HepG2 (cell line): ENCODE measurements around the gene PKNOX2. TPM values are rescaled to one million over a fixed set of nuclear protein-coding genes. Genes with fewer than 3 reads are reported as not detected.

Source experiments
- ATAC-seq: fragments of 200-7000 bp; cut with Tn5 transposase; 3 replicates; pipeline ENCODE4 v1.9.1; 2020; ENCODE audit warnings: mild to moderate bottlenecking, moderate library complexity
- BruUV-seq: library from RNA; stranded (reverse); fragments of 400-500 nt; replicated peaks from 2 replicates; lab custom pipeline; 2021; lab: Mats Ljungman, UMichigan
- CTCF ChIA-PET: fragments of 300-600 bp; formaldehyde crosslinking; extraction: SDS; loops from one replicate; lab custom pipeline; 2021; ENCODE audit warnings: low total read pairs, inconsistent platforms, low intra/inter-chr PET ratio; lab: Yijun Ruan, JAX
- POLR2A ChIA-PET: fragments of 350-600 bp; sonication (Branson Sonifier 250); formaldehyde crosslinking; loops from one replicate; lab custom pipeline; 2020; ENCODE audit warnings: antibody characterized with exemption, inconsistent platforms; lab: Yijun Ruan, JAX
- DNase-seq: peaks from one replicate; pipeline ENCODE4 v3.0.0-alpha.2; 2015; ENCODE audit warnings: low spot score
- FAIRE-seq: peaks from 3 replicates; lab custom pipeline; 2011; peaks lifted over from hg19 to GRCh38; lab: Jason Lieb, UNC
- H2AFZ ChIP-seq: one replicate; pipeline ENCODE4 v1.6.1; 2011; ENCODE audit warnings: low read length, inconsistent platforms
- H3K27ac ChIP-seq: fragments of 300-600 bp; 3 replicates; pipeline ENCODE4 v1.8.0; 2011; ENCODE audit warnings: mixed run types, mild to moderate bottlenecking, mixed read lengths, low read length, inconsistent platforms; ENCODE audit not compliant: insufficient read depth; ENCODE audit errors: extremely low read length
- H3K27me3 ChIP-seq, 2 experiments: fragments of 200-600 bp in 1 of 2; 2 replicates in 1 of 2; 3 replicates in 1 of 2; pipeline versions ENCODE4 v1.6.0 to v1.8.0; 2011; ENCODE audit warnings: low read length in 2 of 2, mild to moderate bottlenecking in 2 of 2, moderate library complexity in 2 of 2, inconsistent platforms in 1 of 2; ENCODE audit not compliant: insufficient read depth in 2 of 2, control insufficient read depth in 1 of 2
- H3K36me3 ChIP-seq, 2 experiments: fragments of 200-600 bp in 1 of 2; replicated peaks in 1 of 2; 2 replicates in 1 of 2; 3 replicates in 1 of 2; pipeline versions ENCODE4 v1.5.1 to v1.8.0; 2011; ENCODE audit warnings: low read length in 2 of 2, inconsistent platforms in 1 of 2; ENCODE audit not compliant: insufficient read depth in 2 of 2, control insufficient read depth in 1 of 2
- H3K4me1 ChIP-seq: 2 replicates; pipeline ENCODE4 v1.5.1; 2012; ENCODE audit warnings: low read length, inconsistent platforms; ENCODE audit not compliant: insufficient read depth
- H3K4me2 ChIP-seq: 2 replicates; pipeline ENCODE4 v1.6.0; 2011; ENCODE audit warnings: low read depth, low read length, inconsistent platforms
- H3K4me3 ChIP-seq, 3 experiments: fragments of 200-600 bp in 1 of 3; sonication (generic), shearing (Covaris generic) in 1 of 3; replicated peaks in 1 of 3; 2 replicates each; pipeline ENCODE4 v1.5.1; 2011 to 2016; ENCODE audit warnings: low read length in 3 of 3, inconsistent platforms in 2 of 3, low read depth in 2 of 3, mild to moderate bottlenecking in 2 of 3, control low read depth in 1 of 3, mixed read lengths in 1 of 3; ENCODE audit not compliant: insufficient read depth in 1 of 3
- H3K79me2 ChIP-seq: one replicate; pipeline ENCODE4 v1.6.1; 2011; ENCODE audit warnings: low read length, inconsistent platforms; ENCODE audit not compliant: insufficient read depth
- H3K9ac ChIP-seq: 2 replicates; pipeline ENCODE4 v1.6.0; 2011; ENCODE audit warnings: mild to moderate bottlenecking, low read depth, low read length, inconsistent platforms; ENCODE audit not compliant: insufficient read depth
- H3K9me3 ChIP-seq: 2 replicates; pipeline ENCODE4 v1.5.1; 2012; ENCODE audit warnings: mild to moderate bottlenecking, low read length
- H4K20me1 ChIP-seq: 2 replicates; pipeline ENCODE4 v1.6.0; 2011; ENCODE audit warnings: inconsistent platforms, mild to moderate bottlenecking, low read length, moderate library complexity; ENCODE audit not compliant: insufficient read depth
- ARID5B ChIP-seq: IDR thresholded peaks from 2 replicates; pipeline ENCODE4 v1.4.0; 2020; ENCODE audit warnings: mild to moderate bottlenecking, missing genetic modification reagents
- ARNT ChIP-seq: fragments of 450-650 bp; IDR thresholded peaks from 2 replicates; pipeline ENCODE4 v1.6.1; 2017
- EEA1 ChIP-seq: sonication (generic); formaldehyde crosslinking; IDR thresholded peaks from 2 replicates; pipeline ENCODE4 v1.5.1; 2020; ENCODE audit warnings: mild to moderate bottlenecking, missing genetic modification reagents, borderline replicate concordance
- LCORL ChIP-seq, 2 experiments: fragments of 450-650 bp in 1 of 2; sonication (generic) in 1 of 2; formaldehyde crosslinking in 1 of 2; IDR thresholded peaks; 2 replicates each; pipeline versions ENCODE4 v1.5.0 to v1.6.1; 2017 to 2020; ENCODE audit warnings: antibody characterized with exemption in 1 of 2, missing genetic modification reagents in 1 of 2
- MYPOP ChIP-seq: sonication (generic); formaldehyde crosslinking; IDR thresholded peaks from 2 replicates; pipeline ENCODE4 v1.8.1; 2023; ENCODE audit warnings: mild to moderate bottlenecking, moderate library complexity, missing genetic modification reagents
- PAF1 ChIP-seq: IDR thresholded peaks from 2 replicates; pipeline ENCODE4 v1.6.1; 2016; ENCODE audit warnings: missing genetic modification reagents, missing compliant biosample characterization
- TOE1 ChIP-seq: sonication (generic); formaldehyde crosslinking; IDR thresholded peaks from 2 replicates; pipeline ENCODE4 v1.4.0; 2020; ENCODE audit warnings: mild to moderate bottlenecking, missing genetic modification reagents
- ZBED4 ChIP-seq: sonication (generic); formaldehyde crosslinking; IDR thresholded peaks from 2 replicates; pipeline ENCODE4 v1.4.0; 2020; ENCODE audit warnings: missing genetic modification reagents, borderline replicate concordance
- ZBTB1 ChIP-seq: sonication (generic); formaldehyde crosslinking; IDR thresholded peaks from 2 replicates; pipeline ENCODE4 v1.4.0; 2020; ENCODE audit warnings: missing genetic modification reagents, borderline replicate concordance
- ZBTB44 ChIP-seq: sonication (generic); formaldehyde crosslinking; IDR thresholded peaks from 2 replicates; pipeline ENCODE4 v1.4.0; 2020; ENCODE audit warnings: missing genetic modification reagents
- ZBTB7A ChIP-seq: sonication (generic); formaldehyde crosslinking; IDR thresholded peaks from 2 replicates; pipeline ENCODE4 v1.8.0; 2022; ENCODE audit warnings: mild to moderate bottlenecking, missing genetic modification reagents
- ZNF558 ChIP-seq: sonication (generic); formaldehyde crosslinking; IDR thresholded peaks from 2 replicates; pipeline ENCODE4 v1.9.0; 2022; ENCODE audit warnings: mild to moderate bottlenecking, missing genetic modification reagents, borderline replicate concordance
- ZNF644 ChIP-seq: IDR thresholded peaks from 2 replicates; pipeline ENCODE4 v1.6.1; 2016; ENCODE audit warnings: low read depth
- ZNF766 ChIP-seq: sonication (generic); formaldehyde crosslinking; IDR thresholded peaks from 2 replicates; pipeline ENCODE4 v1.5.0; 2020; ENCODE audit warnings: missing genetic modification reagents, borderline replicate concordance
- WGBS: methylation state at CpG from one replicate; pipeline ENCODE4 v1.1.6; 2017; ENCODE audit warnings: low lambda C conversion rate; 5-methylcytosine and 5-hydroxymethylcytosine counted together
- in situ Hi-C: cut with HindIII; loops from 2 replicates; pipeline ENCODE4 v1.10.0; 2017; ENCODE audit warnings: low pct_unique_long_range_greater_than_20kb; ENCODE audit not compliant: extremely low pct_ligation_motif_present
- intact Hi-C: fragments of 100-400 bp; cut with micrococcal nuclease; formaldehyde crosslinking; loops from one replicate; pipeline ENCODE4 v1.10.0; 2022; ENCODE audit not compliant: unreplicated experiment
- polyA plus RNA-seq, 8 experiments: library from polyadenylated mRNA; depleted of rRNA in 3 of 8; stranded (reverse) in 7 of 8; unstranded in 1 of 8; fragments of >200 nt; fragmentation: Illumina TruSeq in 4 of 8; extraction: Trizol in 4 of 8; gene quantifications; 2 replicates each; pipeline versions ENCODE4 v1.2.1 to v1.2.3, GENCODE V29; 2011 to 2016; ENCODE audit warnings: low read depth in 4 of 8, missing spikeins in 1 of 8, mixed read lengths in 1 of 8; ENCODE audit not compliant: insufficient read depth in 1 of 8
- total RNA-seq, 5 experiments: library from RNA; depleted of rRNA; stranded (reverse); fragments of >200 nt; fragmentation: Illumina TruSeq; extraction: Trizol; gene quantifications; 2 replicates each; pipeline ENCODE4 v1.2.3, GENCODE V29; 2016; ENCODE audit warnings: low read depth in 1 of 5

The PKNOX2 gene
- total and polyA plus RNA-seq, 2 of the 13 experiments (the other 11 are each of a cell fraction or from before 2014, with no cell fraction given) = not detected

GRCh38 chr11:125380756-125381445, 216.3 kb downstream of the PKNOX2 start:
- no peak overlapping the region for H3K4me3 ChIP-seq
- in situ Hi-C loops (no loop called here), intact Hi-C loops (no loop called here)
- no peaks in the 10 kb centered on the region for H3K4me1 ChIP-seq
- ChIA-PET POLR2A (no interaction called here), CTCF (no interaction called here)
- no peak overlapping the region for H3K27ac ChIP-seq
- BruUV-seq = no TSS peak
- no peak for FAIRE-seq
- H3K9ac ChIP-seq = no peak overlapping the region
- no peaks in the 10 kb centered on the region for H3K9me3 ChIP-seq
- 11% methylated on average over 5 of the region's 9 CpGs for WGBS
- no peak for ATAC-seq
- H3K4me2 ChIP-seq = no peak overlapping the region
- H3K79me2 ChIP-seq = no peaks in the 10 kb centered on the region
- peaks cover 2 to 51% of the 10 kb centered on the region in 2 experiments; a peak in 4 of 5 replicates for H3K27me3 ChIP-seq
- no peak for DNase-seq
- H4K20me1 ChIP-seq = no peaks in the 10 kb centered on the region
- no peaks in the 10 kb centered on the region for H3K36me3 ChIP-seq
- H2AFZ ChIP-seq = no peak overlapping the region
- TF ChIP-seq ZNF644 (no peak), MYPOP (CRISPR knock-in tag) (no peak), PAF1 (CRISPR knock-in tag) (no peak), EEA1 (CRISPR knock-in tag) (no peak), ARNT (no peak), LCORL (IDR thresholded peaks at IDR 0.05) (no peak), LCORL (CRISPR knock-in tag; IDR thresholded peaks at IDR 0.05) (no peak), ZBTB7A (CRISPR knock-in tag) (no peak), ARID5B (CRISPR knock-in tag) (no peak), TOE1 (no peak), ZBTB1 (CRISPR knock-in tag) (no peak), ZBED4 (CRISPR knock-in tag) (no peak), ZBTB44 (CRISPR knock-in tag) (no peak), ZNF766 (no peak), ZNF558 (CRISPR knock-in tag) (no peak)
